Neural crest cell (in vitro differentiated cells): ENCODE results near the gene PPM1N. TPM values are rescaled to one million over a fixed set of nuclear protein-coding genes. Genes with fewer than 3 reads are reported as not detected.
"Not testable (repeated sequence)": the region's sequence is repeated elsewhere in the genome, so short reads cannot be mapped to it uniquely, and the experiment has no call there.

Experiments used
- DNase-seq: peaks from one replicate; pipeline ENCODE4 v3.0.0; 2021; ENCODE audit warnings: low read depth, mixed read lengths, low spot score
- H3K27ac Mint-ChIP-seq: one replicate; pipeline ENCODE4 v1.8.0; 2021; ENCODE audit warnings: mild to moderate bottlenecking, mixed read lengths; ENCODE audit not compliant: unreplicated experiment
- H3K27me3 Mint-ChIP-seq: 2 replicates; pipeline ENCODE4 v1.8.0; 2021; ENCODE audit warnings: low read depth, mild to moderate bottlenecking, mixed read lengths
- H3K36me3 Mint-ChIP-seq: 2 replicates; pipeline ENCODE4 v1.8.0; 2021; ENCODE audit warnings: low read depth, mild to moderate bottlenecking, mixed read lengths
- H3K4me1 Mint-ChIP-seq: 2 replicates; pipeline ENCODE4 v1.8.0; 2021; ENCODE audit warnings: mixed read lengths
- H3K4me3 Mint-ChIP-seq: one replicate; pipeline ENCODE4 v1.8.0; 2021; ENCODE audit warnings: mild to moderate bottlenecking, mixed read lengths
- H3K9me3 Mint-ChIP-seq: 2 replicates; pipeline ENCODE4 v1.8.0; 2021; ENCODE audit warnings: mixed read lengths
- total RNA-seq: library from RNA; stranded (reverse); gene quantifications from 2 replicates; pipeline ENCODE4 v1.2.1, GENCODE V29; 2021
- TF ChIP-seq, protein P1 (sequence below): fragments of 200-600 bp; sonication (generic); conservative IDR thresholded peaks from 2 replicates; pipeline ENCODE4 v1.5.0; 2021; ENCODE audit warnings: antibody characterized with exemption, mild to moderate bottlenecking

The PPM1N gene
- total RNA-seq, 1 donor from 2014 or later, result not detected

DNA sequence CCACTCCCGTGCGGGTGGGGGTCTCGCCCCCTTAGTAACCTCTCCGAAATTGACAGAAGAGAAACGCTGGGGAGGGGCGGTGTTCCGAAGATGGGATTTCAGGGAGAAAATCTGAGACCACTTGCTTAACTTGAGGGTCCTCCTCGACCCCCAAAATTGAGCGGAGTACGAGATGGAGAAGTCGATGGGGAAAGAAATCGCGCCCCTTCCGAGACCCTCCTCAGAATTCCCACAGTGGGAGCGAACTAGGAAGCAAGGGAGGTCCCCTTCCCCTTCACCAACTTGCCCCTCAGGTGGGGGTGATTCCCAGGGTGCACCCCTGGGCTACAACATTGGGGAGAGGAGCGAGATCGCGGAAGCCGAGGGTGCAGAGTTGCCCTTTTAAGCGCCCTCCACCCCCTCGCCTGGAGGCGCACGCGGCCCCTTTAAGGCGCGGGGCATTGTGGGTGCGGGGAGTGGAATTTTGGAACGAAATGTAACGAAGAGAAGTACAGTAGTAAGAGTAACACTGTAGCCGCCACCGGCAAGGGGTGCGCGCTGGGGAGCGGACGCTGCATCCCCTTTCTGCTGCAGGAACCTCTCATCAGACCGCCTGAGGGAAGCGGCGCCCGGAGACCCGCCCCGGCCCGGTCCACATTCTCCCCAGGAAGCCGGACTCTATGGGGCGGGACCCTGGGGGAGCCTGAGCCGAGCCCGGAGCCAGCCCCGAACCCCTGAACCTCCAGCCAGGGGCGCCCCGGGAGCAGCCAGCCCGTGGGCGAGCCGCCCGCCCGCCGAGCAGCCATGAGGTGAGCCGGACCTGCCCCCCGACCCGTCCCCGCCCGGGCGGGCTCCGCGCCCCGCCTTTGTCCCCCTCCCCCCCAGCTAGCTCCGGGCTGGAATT is 9.0 kb downstream of the PPM1N start, which contains the start of gene VASP:
Gene VASP, plus strand, starts transcription at position 491 of the 883 bp plus-strand sequence. Its CDS starts 293 bp downstream, at position 784.
- Mint-ChIP-seq H3K27me3 (peaks cover 14% of the 10 kb centered on the region), H3K27ac (peak within 1 kb of the TSS; percentile 31), H3K4me1 (peaks cover 16% of the 10 kb centered on the region), H3K36me3 (no peaks in the 10 kb centered on the region), H3K4me3 (peak within 1 kb of the TSS; percentile 98), H3K9me3 (no peaks in the 10 kb centered on the region)
- TF ChIP-seq, protein P1, sequence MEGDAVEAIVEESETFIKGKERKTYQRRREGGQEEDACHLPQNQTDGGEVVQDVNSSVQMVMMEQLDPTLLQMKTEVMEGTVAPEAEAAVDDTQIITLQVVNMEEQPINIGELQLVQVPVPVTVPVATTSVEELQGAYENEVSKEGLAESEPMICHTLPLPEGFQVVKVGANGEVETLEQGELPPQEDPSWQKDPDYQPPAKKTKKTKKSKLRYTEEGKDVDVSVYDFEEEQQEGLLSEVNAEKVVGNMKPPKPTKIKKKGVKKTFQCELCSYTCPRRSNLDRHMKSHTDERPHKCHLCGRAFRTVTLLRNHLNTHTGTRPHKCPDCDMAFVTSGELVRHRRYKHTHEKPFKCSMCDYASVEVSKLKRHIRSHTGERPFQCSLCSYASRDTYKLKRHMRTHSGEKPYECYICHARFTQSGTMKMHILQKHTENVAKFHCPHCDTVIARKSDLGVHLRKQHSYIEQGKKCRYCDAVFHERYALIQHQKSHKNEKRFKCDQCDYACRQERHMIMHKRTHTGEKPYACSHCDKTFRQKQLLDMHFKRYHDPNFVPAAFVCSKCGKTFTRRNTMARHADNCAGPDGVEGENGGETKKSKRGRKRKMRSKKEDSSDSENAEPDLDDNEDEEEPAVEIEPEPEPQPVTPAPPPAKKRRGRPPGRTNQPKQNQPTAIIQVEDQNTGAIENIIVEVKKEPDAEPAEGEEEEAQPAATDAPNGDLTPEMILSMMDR, result no peak
- peak; percentile 65 for DNase-seq

- peaks cover 8% of the 10 kb centered on the region for H3K27me3 Mint-ChIP-seq
- no peaks in the 10 kb centered on the region for H3K36me3 Mint-ChIP-seq
- TF ChIP-seq, protein P1, result no peak
- no peak overlapping the region for H3K27ac Mint-ChIP-seq
- peak overlapping the region; percentile 96 for H3K4me3 Mint-ChIP-seq
- no peaks in the 10 kb centered on the region for H3K9me3 Mint-ChIP-seq
- peaks cover 14% of the 10 kb centered on the region for H3K4me1 Mint-ChIP-seq
- DNase-seq, result no peak
Measured at GRCh38 chr19:45507872-45508416, 9.7 kb downstream of the PPM1N start.

GRCh38 chr19:45508417-45508860 is 10.2 kb downstream of the PPM1N start:
- no peak for DNase-seq
- Mint-ChIP-seq H3K9me3 (no peaks in the 10 kb centered on the region), H3K27me3 (peaks cover 6% of the 10 kb centered on the region), H3K4me1 (peaks cover 12% of the 10 kb centered on the region), H3K36me3 (no peaks in the 10 kb centered on the region), H3K4me3 (peak overlapping the region; percentile 96), H3K27ac (no peak overlapping the region)
- TF ChIP-seq, protein P1, result no peak

DNA sequence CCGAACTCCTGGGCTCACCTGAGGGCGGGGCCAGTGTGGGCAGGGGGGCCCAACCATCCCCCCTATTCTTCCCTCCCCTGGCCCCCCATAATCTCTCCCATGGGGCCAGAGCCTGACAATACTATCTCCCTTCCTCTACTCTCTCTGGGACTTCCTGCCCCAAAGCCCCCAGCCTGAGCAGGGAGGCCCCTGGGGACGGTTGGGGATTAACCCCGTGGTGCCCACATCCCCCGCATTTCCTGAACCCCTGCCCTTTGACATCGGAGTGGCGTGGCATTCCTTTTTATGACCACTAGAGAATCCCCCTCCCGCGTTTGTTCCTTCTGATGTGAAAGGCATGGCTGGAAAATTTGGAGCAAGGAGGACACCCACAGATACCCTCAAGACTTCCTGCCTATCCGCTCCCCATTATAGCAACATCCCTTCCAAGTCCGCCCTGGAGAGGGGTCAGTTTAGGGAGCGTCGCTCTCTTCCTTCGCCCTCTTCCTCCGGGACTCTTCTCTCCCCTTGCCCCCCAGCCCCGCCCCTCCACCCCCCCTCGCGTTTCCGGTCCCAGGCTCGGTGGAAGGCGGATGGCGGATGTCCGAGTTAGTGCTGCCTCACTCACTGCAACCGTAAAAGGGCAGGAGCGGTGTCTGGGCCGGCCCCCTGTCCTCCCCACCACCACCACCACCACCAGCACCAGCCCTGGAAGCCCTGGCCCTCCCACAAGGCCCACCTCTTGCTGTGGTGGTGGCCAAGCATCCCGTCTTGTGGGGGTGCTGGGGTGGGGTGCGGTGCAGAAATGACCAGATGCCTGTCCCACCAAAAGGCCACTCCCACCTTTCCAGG is 10.8 kb downstream of the PPM1N start:
- Mint-ChIP-seq H3K36me3 (no peaks in the 10 kb centered on the region), H3K4me1 (peaks cover 16% of the 10 kb centered on the region), H3K27ac (peak overlapping the region; percentile 83), H3K27me3 (peaks cover 3% of the 10 kb centered on the region), H3K4me3 (peak overlapping the region; percentile 96), H3K9me3 (no peaks in the 10 kb centered on the region)
- TF ChIP-seq, protein P1, result no peak
- peak; percentile 41 for DNase-seq

- Mint-ChIP-seq H3K4me1 (peaks cover 16% of the 10 kb centered on the region), H3K27me3 (peaks cover 3% of the 10 kb centered on the region), H3K36me3 (no peaks in the 10 kb centered on the region), H3K9me3 (no peaks in the 10 kb centered on the region), H3K27ac (peak overlapping the region; percentile 69), H3K4me3 (peak overlapping the region; percentile 96)
- no peak for DNase-seq
- TF ChIP-seq, protein P1, result no peak
Measured at GRCh38 chr19:45509692-45510015, 11.4 kb downstream of the PPM1N start.

- not testable (repeated sequence) for H3K27me3 Mint-ChIP-seq, H3K9me3 Mint-ChIP-seq, H3K36me3 Mint-ChIP-seq, H3K27ac Mint-ChIP-seq, DNase-seq
- H3K4me3 Mint-ChIP-seq, result peak overlapping the region; percentile 96
- H3K4me1 Mint-ChIP-seq, result peaks cover 16% of the 10 kb centered on the region
Measured at GRCh38 chr19:45510352-45510751, 12.1 kb downstream of the PPM1N start.
